Aorta (tissue), 5 donors: ENCODE results near the gene PSAP. TPM values are rescaled to one million over a fixed set of nuclear protein-coding genes. Genes with fewer than 3 reads are reported as not detected.
"Not testable (repeated sequence)": the region's sequence is repeated elsewhere in the genome, so short reads cannot be mapped to it uniquely, and the experiment has no call there.

Experiments used
- ATAC-seq: fragments of 200-7000 bp; cut with Tn5 transposase; one replicate; pipeline ENCODE4 v1.9.1; 2022; ENCODE audit warnings: moderate library complexity; ENCODE audit not compliant: low FRiP score
- DNase-seq, 2 donors: peaks; one replicate each; pipeline ENCODE4 v3.0.0-alpha.2; 2020
- H3K27ac ChIP-seq, 2 donors: one replicate each; pipeline ENCODE4 v1.5.1; 2013; ENCODE audit warnings: low read length in 2 of 2, mild to moderate bottlenecking in 2 of 2, moderate library complexity in 2 of 2, control low read depth in 1 of 2, inconsistent platforms in 1 of 2, low read depth in 1 of 2
- H3K27me3 ChIP-seq, 2 donors: one replicate each; pipeline ENCODE4 v1.6.1; 2013; ENCODE audit warnings: control low read depth in 1 of 2, low read length in 1 of 2, mild to moderate bottlenecking in 1 of 2, moderate library complexity in 1 of 2; ENCODE audit not compliant: insufficient read depth in 2 of 2, control insufficient read depth in 1 of 2
- H3K36me3 ChIP-seq, 2 donors: one replicate each; pipeline ENCODE4 v1.6.1; 2013; ENCODE audit warnings: control low read depth in 1 of 2, low read length in 1 of 2, mild to moderate bottlenecking in 1 of 2; ENCODE audit not compliant: insufficient read depth in 2 of 2, control insufficient read depth in 1 of 2
- H3K4me1 ChIP-seq, 2 donors: one replicate each; pipeline ENCODE4 v1.6.1; 2013; ENCODE audit warnings: low read length in 2 of 2, control low read depth in 1 of 2, mild to moderate bottlenecking in 1 of 2, moderate library complexity in 1 of 2; ENCODE audit not compliant: insufficient read depth in 2 of 2, control insufficient read depth in 1 of 2
- H3K4me3 ChIP-seq, 2 donors: one replicate each; pipeline ENCODE4 v1.5.1; 2013; ENCODE audit warnings: low read length in 2 of 2, control low read depth in 1 of 2, mild to moderate bottlenecking in 1 of 2
- H3K9me3 ChIP-seq: one replicate; pipeline ENCODE4 v1.6.1; 2013; ENCODE audit warnings: mild to moderate bottlenecking, low read length; ENCODE audit not compliant: control insufficient read depth
- WGBS, 2 donors: extraction: QIAGEN DNeasy Blood & Tissue Kit; methylation state at CpG; one replicate each; pipeline ENCODE4 v1.1.7; 2013; 5-methylcytosine and 5-hydroxymethylcytosine counted together
- intact Hi-C, 2 donors: fragments of 100-400 bp; cut with DNase I; formaldehyde crosslinking; loops; one replicate each; pipeline versions ENCODE4 v1.14.2 to v1.15.0; 2022
- polyA plus RNA-seq, 2 donors: library from polyadenylated mRNA; stranded (reverse); fragments of 200-250 nt; gene quantifications; one replicate each; pipeline ENCODE4 v1.2.3, GENCODE V29; 2013
- total RNA-seq, 2 donors: library from RNA; stranded (reverse); fragmentation: NEBNext Ultra II Directional; extraction: Animal tissue kit (Norgen Biotek cat#: 25700); gene quantifications; one replicate each; pipeline ENCODE4 v1.2.1, GENCODE V29; 2021
- donor health status: healthy with polysubstance abuse.
- donor health status: Bipolar disorder and iron deficiency.
- donor health status: DM: no; HTN: no; CAD: no.
- donor health status: DM: no; HTN: no; CAD: no.
- donor health status: DM: yes; HTN: yes; CAD: no.

PSAP gene
- total and polyA plus RNA-seq, 4 donors = 698 to 1,176 (median 1,011) TPM

DNA sequence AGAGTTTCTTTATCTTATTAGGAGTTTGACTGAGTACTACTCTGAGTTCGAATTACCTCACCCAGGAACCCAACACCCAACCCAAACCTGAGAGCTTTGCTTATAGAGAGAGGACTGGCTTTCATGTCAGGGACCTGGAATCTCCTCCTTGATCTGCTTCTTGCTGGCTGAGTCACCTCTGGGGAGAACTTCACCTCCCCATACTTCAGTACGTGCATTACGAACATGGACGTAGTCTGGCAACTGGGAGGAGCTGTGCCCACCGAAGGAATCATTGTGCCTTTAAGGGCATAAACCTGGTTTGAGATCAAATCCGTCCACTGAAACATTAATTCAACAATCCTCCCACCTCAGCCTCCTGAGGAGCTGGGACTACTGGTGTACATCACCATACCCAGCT, 12.2 kb upstream of the PSAP start:
- H3K27ac ChIP-seq = no peak overlapping the region
- no peaks in the 10 kb centered on the region for H3K27me3 ChIP-seq
- no peaks in the 10 kb centered on the region for H3K36me3 ChIP-seq
- intact Hi-C loops = no loop called here
- H3K9me3 ChIP-seq = no peaks in the 10 kb centered on the region
- no peaks in the 10 kb centered on the region for H3K4me1 ChIP-seq
- H3K4me3 ChIP-seq = no peak overlapping the region
- DNase-seq (peak in 1 of 2 donors; percentile 9), ATAC-seq (no peak)
- 91 to 95% methylated on average over 6 of the region's 6 CpGs for whole genome bisulfite sequencing, 2 donors

DNA sequence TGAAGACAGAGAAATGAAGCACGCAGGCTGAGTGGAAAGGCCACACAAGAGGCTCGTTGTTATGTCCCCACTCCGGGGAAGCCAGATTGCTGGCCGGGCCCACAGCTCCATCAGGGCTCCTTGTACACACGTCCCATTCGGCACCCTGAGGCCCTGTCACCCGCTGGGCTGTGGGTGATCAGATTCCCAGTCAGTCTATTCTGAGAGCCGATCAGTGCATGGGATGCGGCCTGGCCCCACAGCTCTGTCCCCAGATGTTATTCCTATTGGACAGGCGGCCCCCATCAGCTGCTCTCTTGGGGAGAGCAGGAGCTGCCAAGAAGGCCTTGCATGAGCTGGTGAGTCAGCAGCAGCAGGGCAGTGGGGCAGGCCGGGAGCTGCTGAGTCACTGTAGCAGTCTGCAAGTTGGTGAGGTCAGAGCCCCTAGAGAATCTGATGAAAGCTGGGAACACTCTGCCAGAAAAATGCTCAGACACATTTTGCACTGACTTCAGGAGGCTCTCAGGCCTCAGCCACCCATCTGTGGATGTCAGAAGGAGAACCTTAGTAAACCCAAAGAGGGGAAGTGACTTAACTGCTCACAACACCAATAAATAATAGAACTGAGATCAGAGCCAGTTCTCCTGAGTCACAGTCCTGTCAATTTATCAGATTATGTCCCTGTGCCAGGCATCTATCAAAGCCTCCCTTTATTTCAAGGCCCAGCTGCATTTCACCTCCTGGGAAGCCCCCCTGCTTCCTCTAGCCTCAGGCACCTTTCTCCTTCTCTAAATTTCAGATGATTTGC, 9.4 kb upstream of the PSAP start:
- ATAC-seq (peak; percentile 97), DNase-seq (peak; percentile 95 to 97)
- Histone ChIP-seq H3K36me3 (no peaks in the 10 kb centered on the region), H3K4me3 (no peak overlapping the region), H3K27me3 (no peaks in the 10 kb centered on the region), H3K9me3 (no peaks in the 10 kb centered on the region), H3K27ac (peak overlapping the region; percentile 95 to 96), H3K4me1 (no peaks in the 10 kb centered on the region)
- intact Hi-C loops = no loop called here
- WGBS, 2 donors = 5 to 7% methylated on average over 11 of the region's 11 CpGs

DNA sequence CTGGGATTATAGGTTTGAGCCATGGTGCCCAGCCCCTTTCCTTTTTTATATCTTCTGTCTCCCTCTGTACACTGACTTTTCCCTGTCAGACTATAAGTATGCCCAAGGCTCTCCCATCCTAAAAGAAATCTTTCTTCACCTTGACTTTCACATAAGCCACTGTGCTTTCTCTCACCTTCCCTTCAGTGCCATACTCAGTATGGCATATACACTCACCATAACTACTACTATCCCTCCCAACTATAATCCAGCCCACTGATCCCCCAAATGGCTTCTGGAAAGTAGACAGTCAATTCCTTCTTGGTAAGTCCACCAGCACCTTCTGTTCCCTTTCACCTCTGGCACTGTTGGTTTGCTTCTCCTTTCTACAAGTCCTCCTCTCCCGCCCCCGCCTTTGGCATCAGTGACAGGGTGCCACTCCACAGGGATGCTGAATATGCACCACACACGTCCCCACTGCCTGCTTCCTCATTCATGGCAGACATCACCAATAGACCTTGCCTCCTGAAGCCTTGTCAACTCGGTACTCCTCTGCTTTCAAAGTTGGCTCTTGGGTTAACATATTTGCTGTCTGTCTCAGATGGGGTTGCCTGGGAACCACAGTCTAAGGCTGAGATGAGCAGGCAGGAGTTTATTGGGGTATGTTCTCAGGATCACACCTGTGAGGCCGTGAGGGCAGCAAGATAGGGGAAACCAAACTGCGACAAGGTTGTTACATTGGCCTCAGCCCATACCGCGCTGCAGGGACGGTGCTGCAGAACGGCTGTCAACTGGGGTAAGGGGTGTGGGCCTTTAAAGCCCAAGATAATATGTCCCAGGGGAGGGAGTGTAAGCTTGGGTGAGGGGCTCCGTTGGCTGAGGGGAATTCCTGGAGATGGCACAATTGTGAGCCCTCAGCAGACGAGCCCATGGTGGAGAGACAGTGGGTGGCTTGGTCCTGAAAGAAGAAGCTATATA, 7.2 kb upstream of the PSAP start:
- Histone ChIP-seq H3K27ac (no peak overlapping the region), H3K9me3 (no peaks in the 10 kb centered on the region), H3K4me3 (no peak overlapping the region), H3K36me3 (no peaks in the 10 kb centered on the region), H3K27me3 (no peaks in the 10 kb centered on the region), H3K4me1 (no peaks in the 10 kb centered on the region)
- DNase-seq = peak; percentile 76 to 88
- 88 to 90% methylated on average over 12 of the region's 12 CpGs for WGBS, 2 donors
- intact Hi-C loops = no loop called here
- no peak for ATAC-seq

DNA sequence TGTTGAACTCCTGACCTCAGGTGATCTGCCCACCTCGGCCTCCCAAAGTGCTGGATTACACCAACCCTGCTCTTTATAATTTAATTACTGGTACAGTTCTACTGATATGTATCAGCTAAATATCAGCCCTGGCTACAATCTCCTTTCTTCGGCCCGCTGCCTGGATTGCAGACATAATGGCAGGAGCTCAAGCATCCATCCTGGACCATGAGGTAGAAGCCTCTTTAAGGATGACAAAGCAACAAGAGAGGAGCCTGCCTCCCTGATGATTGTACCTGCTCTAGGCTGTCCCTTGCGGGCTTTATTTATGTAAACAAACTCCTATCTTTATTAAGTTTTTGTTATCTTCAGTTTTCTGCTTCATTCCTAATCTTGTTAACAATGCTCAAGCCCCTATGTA, 5.6 kb upstream of the PSAP start:
- Histone ChIP-seq H3K27ac (no peak overlapping the region), H3K4me3 (no peak overlapping the region), H3K4me1 (no peaks in the 10 kb centered on the region), H3K36me3 (no peaks in the 10 kb centered on the region), H3K9me3 (no peaks in the 10 kb centered on the region), H3K27me3 (no peaks in the 10 kb centered on the region)
- intact Hi-C loops = no loop called here
- peak; percentile 9 to 28 for DNase-seq
- ATAC-seq = no peak
- WGBS, 2 donors = 98% methylated on average over 4 of the region's 4 CpGs

DNA sequence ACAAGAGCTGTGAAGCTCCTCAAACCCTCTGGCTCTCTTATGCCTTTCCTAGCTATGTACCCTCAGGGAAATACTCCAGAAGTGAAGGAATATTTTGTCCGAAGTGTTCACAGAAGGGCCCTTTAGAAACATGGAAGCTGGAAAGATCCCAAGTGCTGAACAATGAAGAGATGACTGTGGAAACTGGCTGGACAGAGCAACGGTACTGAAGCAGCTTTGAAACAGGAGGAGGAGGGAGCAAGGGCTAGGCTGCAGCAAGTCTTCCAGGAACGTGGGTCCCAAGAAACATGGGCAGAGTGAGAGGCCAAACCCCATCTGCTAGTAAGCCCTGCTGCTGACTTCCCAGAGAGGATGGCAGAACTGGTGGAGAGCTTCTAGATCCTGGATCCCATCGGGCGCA, 3.0 kb upstream of the PSAP start:
- Histone ChIP-seq H3K9me3 (no peaks in the 10 kb centered on the region), H3K4me3 (no peak overlapping the region), H3K36me3 (no peaks in the 10 kb centered on the region), H3K27ac (no peak overlapping the region), H3K27me3 (no peaks in the 10 kb centered on the region), H3K4me1 (peaks cover 0 to 2% of the 10 kb centered on the region in 2 donors)
- DNase-seq (peak; percentile 12 to 38), ATAC-seq (no peak)
- 38 to 43% methylated on average over 5 of the region's 5 CpGs for WGBS, 2 donors
- intact Hi-C loops = no loop called here

DNA sequence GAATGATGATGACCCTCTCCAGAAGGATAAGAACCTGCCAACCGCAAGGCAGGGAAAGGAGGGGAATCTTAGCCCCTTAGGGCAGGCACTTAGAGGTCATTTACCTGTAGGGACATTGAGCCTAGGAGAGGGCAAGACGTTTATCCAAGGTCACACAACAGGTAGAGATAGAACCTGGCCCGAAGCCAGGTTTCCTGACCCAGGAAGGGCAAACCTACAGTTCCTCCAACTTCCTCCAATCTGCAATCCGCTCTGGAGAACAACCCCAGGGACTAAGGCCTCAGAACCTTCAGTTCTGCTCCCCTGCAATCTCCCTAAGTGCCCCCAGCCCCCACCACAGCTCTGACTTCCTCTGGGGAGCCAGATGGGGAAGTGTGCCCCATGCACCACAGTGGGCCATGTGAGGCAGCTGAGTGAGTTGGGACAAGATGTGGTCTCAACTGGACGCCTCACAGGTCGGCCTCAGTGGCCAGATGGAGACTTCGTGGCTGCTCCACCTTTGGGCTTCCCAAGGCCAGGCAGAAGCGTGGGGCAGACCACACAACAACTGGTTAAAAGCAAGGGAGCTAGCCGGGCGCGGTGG, 1.4 kb upstream of the PSAP start:
- DNase-seq (peak; percentile 69 to 89), ATAC-seq (no peak)
- no peak overlapping the region for H3K27ac ChIP-seq
- no peaks in the 10 kb centered on the region for H3K36me3 ChIP-seq
- H3K4me1 ChIP-seq = peaks cover 0 to 2% of the 10 kb centered on the region in 2 donors
- H3K9me3 ChIP-seq = no peaks in the 10 kb centered on the region
- intact Hi-C loops = no loop called here
- no peaks in the 10 kb centered on the region for H3K27me3 ChIP-seq
- H3K4me3 ChIP-seq = no peak overlapping the region
- WGBS, 2 donors = 91% methylated on average over 11 of the region's 11 CpGs

DNA sequence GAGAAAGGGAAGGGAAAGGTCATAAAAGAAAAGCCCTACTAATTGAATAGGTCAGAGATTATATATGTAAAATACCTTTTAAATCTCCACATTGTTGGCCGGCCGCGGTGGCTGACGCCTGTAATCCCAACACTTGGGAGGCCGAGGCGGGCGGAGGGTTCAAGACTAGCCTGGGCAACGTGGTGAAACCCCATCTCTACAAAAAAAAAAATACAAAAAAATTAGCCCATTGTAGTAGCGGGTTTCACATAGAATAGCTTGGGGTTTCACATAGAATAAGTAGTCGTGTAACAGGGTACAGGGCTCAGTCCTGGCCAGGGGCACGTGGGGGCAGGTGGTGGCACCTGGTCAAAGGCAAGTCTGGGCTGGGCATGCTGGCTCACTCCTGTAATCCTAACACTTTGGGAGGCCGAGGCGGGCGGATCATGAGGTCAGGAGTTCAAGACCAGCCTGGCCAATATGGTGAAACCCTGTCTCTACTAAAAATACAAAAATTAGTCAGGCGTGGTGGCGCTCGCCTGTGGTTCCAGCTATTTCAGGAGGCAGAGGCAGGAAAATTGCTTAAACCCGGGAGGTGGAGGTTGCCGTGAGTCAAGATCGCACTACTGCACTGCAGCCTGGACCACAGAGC, 529 bp upstream of the PSAP start:
- H3K9me3 ChIP-seq, intact Hi-C loops, DNase-seq, H3K36me3 ChIP-seq, H3K4me3 ChIP-seq, H3K27ac ChIP-seq, H3K4me1 ChIP-seq, H3K27me3 ChIP-seq: not testable (repeated sequence)
- WGBS, 2 donors = 50% methylated on average over 20 of the region's 20 CpGs
- ATAC-seq = peak; percentile 1

DNA sequence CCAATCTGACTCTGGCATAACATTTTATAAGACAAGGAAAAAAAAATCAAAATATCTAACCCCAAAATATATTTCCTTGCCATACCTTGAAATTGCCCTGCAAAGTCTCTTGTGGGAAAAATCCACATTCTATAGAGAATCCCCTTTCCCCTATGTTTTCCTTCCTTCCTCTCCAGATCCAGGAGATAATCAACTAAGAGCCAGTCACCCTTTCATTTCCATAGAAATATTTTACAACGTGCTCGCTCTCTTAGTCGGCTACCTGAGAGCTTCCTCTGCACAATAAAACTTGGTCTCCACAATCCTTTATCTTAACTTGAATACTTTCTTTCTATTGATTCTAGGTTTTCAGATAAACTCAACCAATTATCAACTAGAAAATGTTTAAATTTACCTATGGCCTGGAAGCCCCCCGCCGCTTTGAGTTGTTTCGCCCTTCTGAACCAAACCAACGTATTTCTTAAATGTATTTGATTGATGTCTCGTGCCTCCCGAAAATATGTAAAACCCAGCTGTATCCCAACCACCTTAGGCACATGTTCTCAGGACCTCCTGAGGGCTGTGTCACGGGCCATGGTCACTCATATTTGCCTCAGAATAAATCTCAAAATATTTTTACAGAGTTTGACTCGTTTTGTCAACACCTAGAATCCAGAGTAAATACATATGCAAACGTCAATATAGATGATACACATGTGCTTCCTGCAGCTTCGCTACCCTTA, 869 bp downstream of the PSAP start:
- peaks cover 0 to 2% of the 10 kb centered on the region in 2 donors for H3K4me1 ChIP-seq
- no peaks in the 10 kb centered on the region for H3K9me3 ChIP-seq
- no peak overlapping the region for H3K27ac ChIP-seq
- H3K27me3 ChIP-seq = no peaks in the 10 kb centered on the region
- peak in 1 of 2 donors; percentile 35 for DNase-seq
- 5 to 6% methylated on average over 13 of the region's 13 CpGs for WGBS, 2 donors
- ATAC-seq = no peak
- no peaks in the 10 kb centered on the region for H3K36me3 ChIP-seq
- intact Hi-C loops = no loop called here
- H3K4me3 ChIP-seq = peak overlapping the region; percentile 58 to 80
